GM21360 (cell line): ENCODE data around the gene RAPGEF4.

Experiments used
- ATAC-seq: cut with Tn5 transposase; IDR thresholded peaks from one replicate; pipeline ENCODE4 v1.9.1; 2021; ENCODE audit warnings: mild to moderate bottlenecking, moderate library complexity; ENCODE audit not compliant: unreplicated experiment

The RAPGEF4 gene

GRCh38 chr2:172735582-172736423, at the start of gene RAPGEF4:
Gene RAPGEF4 (plus strand): TSS chr2:172735845. CDS start chr2:172735984, 139 bp downstream.
- no peak for ATAC-seq

- no peak for ATAC-seq
Observed at GRCh38 chr2:172693037-172693436, 42.6 kb upstream of the RAPGEF4 start.

GRCh38 chr2:172693529-172694455, 41.9 kb upstream of the RAPGEF4 start:
- no peak for ATAC-seq

GRCh38 chr2:172697296-172697695, 38.3 kb upstream of the RAPGEF4 start:
- ATAC-seq, result no peak

- ATAC-seq, result peak; percentile 64
Observed at GRCh38 chr2:172698041-172698863, 37.4 kb upstream of the RAPGEF4 start.

GRCh38 chr2:172701250-172701649, 34.4 kb upstream of the RAPGEF4 start:
- no peak for ATAC-seq

- no peak for ATAC-seq
Observed at GRCh38 chr2:172702451-172702850, 33.2 kb upstream of the RAPGEF4 start.

GRCh38 chr2:172704072-172704936, 31.3 kb upstream of the RAPGEF4 start:
- no peak for ATAC-seq

GRCh38 chr2:172705352-172705751, 30.3 kb upstream of the RAPGEF4 start:
- ATAC-seq, result no peak

GRCh38 chr2:172708247-172708646, 27.4 kb upstream of the RAPGEF4 start:
- ATAC-seq, result no peak

- ATAC-seq, result no peak
Observed at GRCh38 chr2:172709566-172710291, 25.9 kb upstream of the RAPGEF4 start.

GRCh38 chr2:172710584-172711047, 25.0 kb upstream of the RAPGEF4 start:
- ATAC-seq, result no peak

- no peak for ATAC-seq
Observed at GRCh38 chr2:172711110-172711509, 24.5 kb upstream of the RAPGEF4 start.

- no peak for ATAC-seq
Observed at GRCh38 chr2:172712251-172712650, 23.4 kb upstream of the RAPGEF4 start.

GRCh38 chr2:172713365-172713875, 22.2 kb upstream of the RAPGEF4 start:
- no peak for ATAC-seq

- ATAC-seq, result no peak
Observed at GRCh38 chr2:172722481-172722880, 13.2 kb upstream of the RAPGEF4 start.

- ATAC-seq, result no peak
Observed at GRCh38 chr2:172723286-172723685, 12.4 kb upstream of the RAPGEF4 start.

GRCh38 chr2:172724724-172725123, 10.9 kb upstream of the RAPGEF4 start:
- ATAC-seq, result no peak

GRCh38 chr2:172725284-172725683, 10.4 kb upstream of the RAPGEF4 start:
- no peak for ATAC-seq
